ENCODE data around the gene RADIL.

RADIL gene

GRCh38 chr7:4851459-4852422 is 31.8 kb downstream of the RADIL start:
- DNase-seq, result no peak

GRCh38 chr7:4850262-4850795 is 33.2 kb downstream of the RADIL start:
- no peak for DNase-seq

- peak; percentile 34 for DNase-seq
These were observed 34.1 kb downstream of the RADIL start for GRCh38 chr7:4849390-4849789.

- no peak for DNase-seq
These were observed 37.8 kb downstream of the RADIL start for GRCh38 chr7:4845740-4846142.

GRCh38 chr7:4842319-4843064 is 41.0 kb downstream of the RADIL start:
- no peak for DNase-seq

- DNase-seq, result no peak
These were observed 41.7 kb downstream of the RADIL start for GRCh38 chr7:4841836-4842235.

- no peak for DNase-seq
These were observed 42.3 kb downstream of the RADIL start for GRCh38 chr7:4841007-4841784.

- no peak for DNase-seq
These were observed 43.4 kb downstream of the RADIL start for GRCh38 chr7:4840079-4840501.

- no peak for DNase-seq
These were observed 44.7 kb downstream of the RADIL start for GRCh38 chr7:4838626-4839334.

- no peak for DNase-seq
These were observed 45.5 kb downstream of the RADIL start for GRCh38 chr7:4837803-4838625.

- DNase-seq, result no peak
These were observed 46.3 kb downstream of the RADIL start for GRCh38 chr7:4837041-4837802.

- DNase-seq, result no peak
These were observed 47.3 kb downstream of the RADIL start for GRCh38 chr7:4836206-4836661.

- no peak for DNase-seq
These were observed 47.9 kb downstream of the RADIL start for GRCh38 chr7:4835398-4836205.

GRCh38 chr7:4834601-4835397 is 48.7 kb downstream of the RADIL start:
- no peak for DNase-seq

- no peak for DNase-seq
These were observed 49.6 kb downstream of the RADIL start for GRCh38 chr7:4833691-4834600.

GRCh38 chr7:4833176-4833575 is 50.3 kb downstream of the RADIL start:
- DNase-seq, result no peak

GRCh38 chr7:4832711-4833110 is 50.8 kb downstream of the RADIL start:
- DNase-seq, result no peak
